HG02943 (cell line): ENCODE results near the gene METTL9.

Experiments used
- ATAC-seq: cut with Tn5 transposase; IDR thresholded peaks from one replicate; pipeline ENCODE4 v1.9.1; 2021; ENCODE audit warnings: mild to moderate bottlenecking, low read depth, moderate library complexity; ENCODE audit not compliant: unreplicated experiment

METTL9 gene

GRCh38 chr16:21703156-21703555 lies 103.8 kb downstream of the METTL9 start:
- no peak for ATAC-seq

DNA sequence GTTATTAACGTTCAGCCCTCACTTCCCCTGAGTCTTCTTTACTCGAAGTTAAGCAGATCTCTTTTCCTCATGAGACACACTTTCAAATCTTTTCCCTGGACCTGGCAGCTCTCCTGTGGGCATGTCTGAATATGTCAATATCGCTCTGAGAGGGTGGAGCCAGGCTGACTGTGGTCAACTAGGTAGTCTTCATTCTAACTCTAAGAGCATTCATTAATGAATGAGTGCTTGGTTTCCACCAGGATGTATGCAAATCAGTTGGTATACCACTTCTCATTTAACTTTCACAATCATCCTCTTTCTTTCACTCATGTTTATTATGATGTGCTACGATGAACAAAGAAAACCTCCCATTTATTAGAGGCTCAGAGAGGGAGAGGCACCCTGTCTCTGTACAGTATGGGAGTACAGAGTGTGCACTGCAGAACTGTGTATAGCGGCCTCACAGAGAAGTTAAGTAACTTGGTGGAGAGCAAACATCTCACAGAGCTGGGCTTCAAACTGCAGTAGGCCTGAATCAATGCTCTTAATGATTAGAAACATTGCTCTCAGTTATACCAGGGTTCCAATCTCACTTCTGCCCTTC lies 104.3 kb downstream of the METTL9 start:
- ATAC-seq = no peak

GRCh38 chr16:21704266-21704665 lies 104.9 kb downstream of the METTL9 start:
- no peak for ATAC-seq

DNA sequence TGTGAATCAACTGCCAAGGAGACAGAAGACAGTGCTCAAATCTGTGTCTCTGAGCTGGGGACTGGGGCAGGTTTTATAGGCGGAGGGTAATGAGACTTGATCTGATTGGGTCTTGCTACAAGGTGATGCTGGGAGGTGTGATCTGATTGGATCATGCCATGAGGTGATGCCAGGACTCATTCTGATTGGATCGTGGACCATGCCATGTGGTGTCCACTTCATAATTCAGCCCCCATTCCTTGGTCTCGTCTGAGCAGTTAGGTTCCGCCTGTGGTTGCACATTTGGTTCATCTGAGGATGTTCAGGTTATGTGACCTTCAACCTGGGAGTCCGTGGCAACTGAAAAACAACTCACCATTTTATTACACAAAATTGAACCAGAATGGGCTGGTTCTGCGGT lies 105.4 kb downstream of the METTL9 start:
- ATAC-seq = no peak
